Retinal pigment epithelial cell (primary cell): ENCODE measurements around the gene BBIP1.
"Not testable (repeated sequence)": the region's sequence is repeated elsewhere in the genome, so short reads cannot be mapped to it uniquely, and the experiment has no call there.

ENCODE experiments used
- DNase-seq: peaks from one replicate; pipeline ENCODE4 v3.0.0-alpha.2; 2010; ENCODE audit warnings: low read depth
- H3K4me3 ChIP-seq: 2 replicates; pipeline ENCODE4 v1.5.1; 2011; ENCODE audit warnings: mild to moderate bottlenecking, low read length, control low read depth, moderate library complexity
- TF ChIP-seq, protein P1 (sequence below): conservative IDR thresholded peaks from 2 replicates; pipeline ENCODE4 v1.5.1; 2011; ENCODE audit warnings: low read depth, low read length, control low read depth, inconsistent platforms

The BBIP1 gene

DNA sequence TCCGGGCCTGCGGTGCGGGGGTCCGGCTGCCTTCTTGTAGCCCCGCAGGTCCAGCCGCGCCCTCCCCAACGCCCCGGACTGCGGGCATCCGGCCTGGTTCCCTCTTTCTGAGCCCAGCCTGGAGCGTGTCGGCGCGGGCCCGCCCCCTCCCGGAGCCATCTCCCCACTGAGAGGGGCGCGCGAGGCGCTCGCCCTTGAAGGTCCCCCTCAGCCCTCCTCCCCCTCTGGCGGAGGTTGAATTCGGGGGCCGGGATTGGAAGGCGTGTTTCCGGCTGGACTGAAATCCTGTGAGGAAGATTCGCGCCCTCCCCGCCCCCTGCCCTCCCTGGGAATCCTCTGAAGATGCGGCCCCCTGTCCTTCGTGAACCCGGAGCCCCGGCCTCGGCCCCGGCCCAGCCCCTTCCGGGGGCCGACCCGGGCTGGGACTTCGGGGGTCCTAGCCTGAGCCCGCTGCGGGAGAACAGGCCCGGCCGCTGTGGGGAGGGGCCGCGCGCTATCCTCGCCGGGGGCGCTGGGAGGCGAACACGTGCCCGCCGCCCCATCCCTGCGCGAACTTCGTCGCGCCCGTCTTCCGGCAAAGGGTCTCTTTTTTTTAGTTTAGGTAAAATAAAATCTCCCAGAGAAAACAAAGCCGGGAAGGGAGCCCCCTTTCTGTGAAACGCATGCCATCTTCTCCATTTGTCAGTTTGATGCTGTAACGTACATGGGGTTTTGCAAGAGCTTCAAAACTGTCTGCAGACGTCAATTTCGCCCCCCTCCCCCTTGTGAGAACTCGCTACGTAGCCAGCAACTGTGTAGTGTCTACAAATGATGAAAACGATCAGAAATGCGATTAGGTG lies 46.6 kb downstream of the BBIP1 start:
- TF ChIP-seq, protein P1, sequence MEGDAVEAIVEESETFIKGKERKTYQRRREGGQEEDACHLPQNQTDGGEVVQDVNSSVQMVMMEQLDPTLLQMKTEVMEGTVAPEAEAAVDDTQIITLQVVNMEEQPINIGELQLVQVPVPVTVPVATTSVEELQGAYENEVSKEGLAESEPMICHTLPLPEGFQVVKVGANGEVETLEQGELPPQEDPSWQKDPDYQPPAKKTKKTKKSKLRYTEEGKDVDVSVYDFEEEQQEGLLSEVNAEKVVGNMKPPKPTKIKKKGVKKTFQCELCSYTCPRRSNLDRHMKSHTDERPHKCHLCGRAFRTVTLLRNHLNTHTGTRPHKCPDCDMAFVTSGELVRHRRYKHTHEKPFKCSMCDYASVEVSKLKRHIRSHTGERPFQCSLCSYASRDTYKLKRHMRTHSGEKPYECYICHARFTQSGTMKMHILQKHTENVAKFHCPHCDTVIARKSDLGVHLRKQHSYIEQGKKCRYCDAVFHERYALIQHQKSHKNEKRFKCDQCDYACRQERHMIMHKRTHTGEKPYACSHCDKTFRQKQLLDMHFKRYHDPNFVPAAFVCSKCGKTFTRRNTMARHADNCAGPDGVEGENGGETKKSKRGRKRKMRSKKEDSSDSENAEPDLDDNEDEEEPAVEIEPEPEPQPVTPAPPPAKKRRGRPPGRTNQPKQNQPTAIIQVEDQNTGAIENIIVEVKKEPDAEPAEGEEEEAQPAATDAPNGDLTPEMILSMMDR: peak; percentile 27

DNA sequence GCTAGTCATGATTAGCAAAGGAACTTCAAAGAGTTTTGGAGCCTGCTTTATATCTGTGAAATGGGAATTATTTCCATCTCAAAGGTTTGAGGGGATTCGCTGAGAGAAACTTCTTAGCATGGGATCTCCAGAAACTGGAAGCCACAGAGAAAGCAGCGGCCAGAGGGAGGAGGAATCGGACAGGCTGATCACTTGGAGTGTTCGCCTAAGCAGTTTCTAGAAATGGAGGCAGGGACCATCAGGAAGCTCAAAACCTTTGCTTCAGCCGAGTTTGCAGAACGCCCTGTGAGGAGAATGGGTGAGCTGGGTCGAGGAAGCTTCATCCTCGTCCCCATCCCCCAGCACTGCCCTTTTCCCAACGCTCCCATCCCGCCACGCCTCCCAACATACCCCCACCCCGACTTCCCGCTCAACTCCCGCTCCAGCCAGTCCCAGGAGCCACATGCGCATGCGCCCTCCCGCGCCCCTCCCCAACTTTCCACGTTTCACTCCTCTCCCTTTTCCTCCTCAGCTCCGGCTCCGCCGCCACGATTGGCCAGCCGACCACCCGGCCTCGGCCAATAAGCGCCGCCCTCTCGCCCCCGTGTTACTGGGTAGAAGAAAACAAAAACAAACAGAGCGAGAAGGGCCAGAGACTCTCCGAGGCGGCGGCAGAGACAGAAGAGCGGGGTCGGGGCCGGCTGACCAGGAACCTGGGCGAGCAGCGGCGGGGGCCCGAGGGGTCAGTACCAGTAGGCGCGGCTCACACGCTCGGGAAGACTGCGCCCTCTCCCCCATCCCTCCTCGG lies 47.5 kb downstream of the BBIP1 start, which contains the start of gene PDCD4:
Gene PDCD4 (plus strand): TSS at position 631 of the 787 bp plus-strand sequence. CDS start 4,100 bp downstream, outside the sequence.
- TF ChIP-seq, protein P1: no peak
- peak within 1 kb of the TSS; percentile 76 for H3K4me3 ChIP-seq
- peak; percentile 89 for DNase-seq

More for the DNA sequence above, 46.6 kb downstream of the BBIP1 start:
- DNase-seq: no peak
- peak overlapping the region; percentile 76 for H3K4me3 ChIP-seq

DNA sequence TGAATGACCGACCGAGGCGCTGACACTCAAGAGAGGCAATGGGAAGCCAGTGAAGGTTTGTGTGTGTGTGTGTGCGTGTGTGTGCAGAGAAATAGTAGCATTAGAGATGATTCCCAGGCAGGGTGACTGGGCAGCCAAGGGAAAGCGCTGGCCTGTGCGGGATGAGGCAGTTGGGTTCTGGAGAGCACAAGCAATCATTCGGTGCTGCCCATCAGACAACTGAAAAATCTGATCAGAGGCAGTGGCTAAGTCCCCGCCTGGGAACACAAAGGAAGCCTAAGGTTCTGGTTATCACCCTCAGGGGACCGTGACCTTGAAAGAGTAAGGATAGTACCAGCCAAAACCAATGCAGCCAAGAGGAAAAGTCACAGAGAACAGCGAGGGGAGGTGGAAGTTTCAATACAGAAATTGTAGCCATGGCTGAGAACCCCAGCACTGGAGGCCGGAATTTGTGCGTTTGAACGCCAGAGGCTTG lies 48.1 kb downstream of the BBIP1 start:
- DNase-seq: no peak
- TF ChIP-seq, protein P1: no peak
- no peak overlapping the region for H3K4me3 ChIP-seq

DNA sequence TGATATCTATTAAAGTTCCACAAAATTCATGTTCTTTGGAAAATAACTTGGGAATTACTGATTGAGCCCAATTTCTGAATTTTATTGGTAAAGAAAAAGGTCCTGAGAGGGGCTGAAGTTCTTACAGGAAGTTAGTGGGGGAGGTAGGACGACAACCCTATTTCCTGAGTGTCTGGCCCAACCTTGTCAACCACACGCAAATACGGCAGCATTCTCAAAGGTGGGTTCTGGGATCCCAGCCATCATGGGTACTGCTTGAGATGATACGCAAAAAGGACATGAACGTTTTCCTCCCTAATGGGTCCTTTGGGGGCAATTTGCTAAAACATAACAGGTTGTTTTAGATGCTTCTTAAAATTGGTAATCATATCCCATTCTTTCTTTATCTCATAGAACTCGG lies 50.0 kb downstream of the BBIP1 start:
- TF ChIP-seq, protein P1: no peak
- H3K4me3 ChIP-seq: no peak overlapping the region
- no peak for DNase-seq

DNA sequence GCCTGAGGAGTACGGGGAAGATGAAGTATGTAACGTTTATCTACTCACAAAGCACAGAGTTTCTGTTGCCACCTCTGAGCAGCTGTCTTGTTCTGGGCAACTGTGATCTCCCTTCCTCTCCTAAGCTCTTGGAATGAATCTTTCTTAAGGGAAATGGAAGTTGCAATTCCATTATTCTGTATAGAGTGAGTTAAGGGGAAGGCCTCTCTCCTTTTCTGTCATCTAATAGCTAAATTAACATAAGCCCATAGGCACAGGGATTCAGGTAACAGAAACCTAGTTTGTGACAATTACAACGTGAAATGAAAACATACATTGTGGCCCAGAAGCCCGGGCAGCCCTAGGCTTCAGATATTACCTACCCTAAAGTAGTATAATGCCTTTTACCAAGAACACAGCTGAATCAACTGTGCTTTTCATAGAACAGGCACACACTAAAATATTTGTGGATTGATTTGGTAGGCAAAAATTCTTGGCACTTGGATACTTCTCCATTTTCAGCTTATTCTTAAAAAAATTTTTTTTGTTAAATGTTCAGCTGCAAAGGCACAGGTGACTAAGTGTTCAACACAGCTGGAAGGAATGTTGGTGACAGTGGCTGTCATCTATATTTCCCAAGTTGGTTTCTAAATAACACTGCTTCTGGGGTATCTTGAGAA lies 51.0 kb downstream of the BBIP1 start:
- no peak overlapping the region for H3K4me3 ChIP-seq
- DNase-seq: no peak
- TF ChIP-seq, protein P1: no peak

DNA sequence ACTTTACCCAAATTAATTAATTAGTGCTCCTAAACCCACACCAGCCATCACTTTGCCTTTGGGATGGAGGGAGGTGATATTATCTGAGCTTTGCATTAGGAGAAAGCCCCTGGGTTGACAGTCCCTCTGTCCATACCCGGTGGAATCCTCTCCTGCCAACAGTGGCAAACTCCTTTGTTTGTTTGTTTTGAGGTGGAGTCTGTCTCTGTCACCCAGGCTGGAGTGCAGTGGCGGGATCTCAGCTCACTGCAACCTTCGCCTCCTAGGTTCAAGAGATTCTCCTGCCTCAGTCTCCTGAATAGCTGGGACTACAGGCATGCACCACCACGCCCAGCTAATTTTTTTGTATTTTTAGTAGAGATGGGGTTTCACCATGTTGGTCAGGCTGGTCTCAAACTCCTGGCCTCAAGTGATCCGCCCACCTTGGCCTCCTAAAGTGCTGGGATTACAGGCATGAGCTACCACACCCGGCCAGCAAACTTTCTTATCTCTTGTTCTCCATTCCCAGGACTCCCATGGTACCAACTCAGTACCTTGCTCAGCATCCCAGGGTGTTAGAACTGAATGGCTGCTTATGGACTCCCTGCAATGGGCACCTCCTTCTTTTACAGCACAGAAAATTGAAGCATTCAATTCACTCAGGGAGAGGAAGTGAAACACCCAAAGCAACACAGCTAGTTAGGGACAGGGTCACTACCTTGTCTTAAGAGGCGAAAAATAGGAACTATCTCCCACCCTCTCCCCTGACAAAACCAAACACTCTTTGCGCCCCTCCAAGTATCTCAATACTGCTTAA lies 51.8 kb downstream of the BBIP1 start:
- not testable (repeated sequence) for H3K4me3 ChIP-seq, DNase-seq
